Right atrium auricular region (tissue), 2 donors: ENCODE measurements around the gene TRIO. TPM values are rescaled to one million over a fixed set of nuclear protein-coding genes. Genes with fewer than 3 reads are reported as not detected.

Experiments
- DNase-seq: peaks from one replicate; pipeline ENCODE4 v3.0.0-alpha.2; 2019; ENCODE audit warnings: low spot score
- H3K27ac ChIP-seq, 2 donors: fragments of 200-600 bp; sonication (generic); 1 replicate in 1 of 2; 2 replicates in 1 of 2; pipeline ENCODE4 v1.5.1; 2016 to 2019
- H3K27me3 ChIP-seq, 2 donors: fragments of 200-600 bp; sonication (generic); one replicate each; pipeline versions ENCODE4 v1.5.1 to v1.6.0; 2017 to 2019
- H3K36me3 ChIP-seq: fragments of 200-600 bp; sonication (generic); one replicate; pipeline ENCODE4 v1.5.1; 2016
- H3K4me1 ChIP-seq, 2 donors: fragments of 200-600 bp; sonication (generic); one replicate each; pipeline versions ENCODE4 v1.5.1 to v1.6.0; 2017 to 2019
- H3K4me3 ChIP-seq, 2 donors: fragments of 200-600 bp; sonication (generic); 1 replicate in 1 of 2; 2 replicates in 1 of 2; pipeline ENCODE4 v1.5.1; 2017 to 2019; ENCODE audit warnings: mild to moderate bottlenecking in 1 of 2, moderate library complexity in 1 of 2
- H3K9me3 ChIP-seq, 2 donors: fragments of 200-600 bp; sonication (generic); one replicate each; pipeline ENCODE4 v1.5.1; 2019
- total RNA-seq, 2 donors: library from RNA; depleted of rRNA; stranded (reverse); fragments of >200 nt; gene quantifications; one replicate each; pipeline ENCODE4 v1.1.0, GENCODE V29; 2016
- TF ChIP-seq, protein P1 (sequence below), 2 donors: fragments of 200-600 bp; sonication (generic); IDR thresholded peaks; one replicate each; pipeline ENCODE4 v1.5.1; 2019; ENCODE audit warnings: antibody characterized with exemption in 2 of 2

TRIO gene
- total RNA-seq, 2 donors from 2014 or later = 51.6 to 67.0 TPM

DNA sequence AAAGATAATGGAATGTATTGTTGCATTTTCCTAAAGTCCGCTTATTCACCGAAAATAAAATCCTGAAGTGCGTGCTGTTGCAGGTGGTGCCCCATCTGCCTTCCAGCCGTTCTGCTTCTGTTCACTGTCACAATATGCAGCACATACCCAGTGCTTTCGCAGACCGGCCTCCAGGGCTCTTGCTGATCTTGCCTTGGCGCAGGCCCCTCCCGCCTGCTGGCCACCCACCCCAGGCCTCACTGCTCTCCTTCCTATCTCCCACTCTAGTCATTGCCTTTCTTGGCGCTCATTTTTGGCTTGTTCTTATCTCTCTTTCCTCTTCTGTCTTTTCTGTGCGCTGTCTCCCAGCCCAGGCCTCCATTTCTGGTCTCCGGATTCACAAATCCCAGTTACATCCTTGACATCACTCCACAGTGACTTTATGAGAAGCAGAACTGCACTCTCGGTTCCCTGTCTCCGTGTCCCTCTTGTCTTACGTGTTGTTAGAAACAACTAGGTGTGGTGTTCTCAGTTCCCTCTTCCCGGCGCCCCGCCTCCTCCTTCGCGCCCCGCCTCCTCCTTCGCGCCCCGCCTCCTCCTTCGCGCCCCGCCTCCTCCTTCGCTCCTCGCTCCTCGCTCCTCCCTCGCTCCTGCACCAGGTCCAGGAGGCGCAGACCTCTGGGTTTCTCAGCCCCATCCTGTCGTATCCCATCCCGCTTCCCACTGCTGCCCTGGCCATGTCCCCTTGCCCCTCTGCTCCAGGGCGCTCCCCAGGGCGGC is 236.8 kb downstream of the TRIO start:
- Histone ChIP-seq H3K4me3 (no peak overlapping the region), H3K27me3 (no peaks in the 10 kb centered on the region), H3K27ac (no peak overlapping the region), H3K36me3 (peaks cover 87% of the 10 kb centered on the region), H3K4me1 (no peaks in the 10 kb centered on the region), H3K9me3 (no peaks in the 10 kb centered on the region)
- TF ChIP-seq, protein P1, sequence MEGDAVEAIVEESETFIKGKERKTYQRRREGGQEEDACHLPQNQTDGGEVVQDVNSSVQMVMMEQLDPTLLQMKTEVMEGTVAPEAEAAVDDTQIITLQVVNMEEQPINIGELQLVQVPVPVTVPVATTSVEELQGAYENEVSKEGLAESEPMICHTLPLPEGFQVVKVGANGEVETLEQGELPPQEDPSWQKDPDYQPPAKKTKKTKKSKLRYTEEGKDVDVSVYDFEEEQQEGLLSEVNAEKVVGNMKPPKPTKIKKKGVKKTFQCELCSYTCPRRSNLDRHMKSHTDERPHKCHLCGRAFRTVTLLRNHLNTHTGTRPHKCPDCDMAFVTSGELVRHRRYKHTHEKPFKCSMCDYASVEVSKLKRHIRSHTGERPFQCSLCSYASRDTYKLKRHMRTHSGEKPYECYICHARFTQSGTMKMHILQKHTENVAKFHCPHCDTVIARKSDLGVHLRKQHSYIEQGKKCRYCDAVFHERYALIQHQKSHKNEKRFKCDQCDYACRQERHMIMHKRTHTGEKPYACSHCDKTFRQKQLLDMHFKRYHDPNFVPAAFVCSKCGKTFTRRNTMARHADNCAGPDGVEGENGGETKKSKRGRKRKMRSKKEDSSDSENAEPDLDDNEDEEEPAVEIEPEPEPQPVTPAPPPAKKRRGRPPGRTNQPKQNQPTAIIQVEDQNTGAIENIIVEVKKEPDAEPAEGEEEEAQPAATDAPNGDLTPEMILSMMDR (IDR thresholded peaks at IDR 0.05) = no peak
- no peak for DNase-seq

DNA sequence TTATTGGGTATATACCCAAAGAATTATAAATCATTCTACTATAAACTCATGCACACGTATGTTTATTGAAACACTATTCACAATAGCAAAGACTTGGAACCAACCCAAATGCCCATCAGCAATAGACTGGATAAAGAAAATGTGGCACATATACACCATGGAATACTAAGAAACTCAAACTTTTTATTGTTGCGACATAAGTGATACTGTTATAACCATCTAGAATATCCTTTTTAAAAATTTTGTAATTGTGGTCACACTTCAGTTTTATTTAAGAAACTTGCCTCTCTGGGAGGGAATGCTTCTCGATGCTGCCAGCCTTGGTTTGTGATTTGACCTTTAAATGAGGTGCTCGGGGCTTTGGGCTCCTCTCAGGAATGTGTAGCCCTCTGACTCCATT is 237.6 kb downstream of the TRIO start:
- H3K4me1 ChIP-seq = no peaks in the 10 kb centered on the region
- H3K4me3 ChIP-seq = no peak overlapping the region
- TF ChIP-seq, protein P1 (IDR thresholded peaks at IDR 0.05) = no peak
- no peaks in the 10 kb centered on the region for H3K27me3 ChIP-seq
- no peaks in the 10 kb centered on the region for H3K9me3 ChIP-seq
- no peak for DNase-seq
- no peak overlapping the region for H3K27ac ChIP-seq
- H3K36me3 ChIP-seq = peaks cover 84% of the 10 kb centered on the region

DNA sequence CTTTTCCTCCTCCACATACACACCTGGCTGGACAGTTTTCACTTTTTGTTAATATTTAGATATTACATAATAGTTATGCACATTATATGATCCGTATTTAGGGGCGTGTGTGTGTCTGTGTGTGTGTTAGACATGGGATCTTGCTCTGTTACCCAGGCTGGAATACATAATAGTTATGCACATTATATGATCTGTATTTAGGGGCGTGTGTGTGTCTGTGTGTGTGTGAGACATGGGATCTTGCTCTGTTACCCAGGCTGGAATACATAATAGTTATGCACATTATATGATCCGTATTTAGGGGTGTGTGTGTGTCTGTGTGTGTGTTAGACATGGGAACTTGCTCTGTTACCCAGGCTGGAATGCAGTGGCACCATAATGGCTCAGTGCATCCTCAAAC is 239.5 kb downstream of the TRIO start:
- Histone ChIP-seq H3K9me3 (no peaks in the 10 kb centered on the region), H3K4me1 (no peaks in the 10 kb centered on the region), H3K4me3 (no peak overlapping the region), H3K36me3 (peaks cover 80% of the 10 kb centered on the region), H3K27ac (no peak overlapping the region), H3K27me3 (no peaks in the 10 kb centered on the region)
- TF ChIP-seq, protein P1 (IDR thresholded peaks at IDR 0.05) = no peak
- no peak for DNase-seq

DNA sequence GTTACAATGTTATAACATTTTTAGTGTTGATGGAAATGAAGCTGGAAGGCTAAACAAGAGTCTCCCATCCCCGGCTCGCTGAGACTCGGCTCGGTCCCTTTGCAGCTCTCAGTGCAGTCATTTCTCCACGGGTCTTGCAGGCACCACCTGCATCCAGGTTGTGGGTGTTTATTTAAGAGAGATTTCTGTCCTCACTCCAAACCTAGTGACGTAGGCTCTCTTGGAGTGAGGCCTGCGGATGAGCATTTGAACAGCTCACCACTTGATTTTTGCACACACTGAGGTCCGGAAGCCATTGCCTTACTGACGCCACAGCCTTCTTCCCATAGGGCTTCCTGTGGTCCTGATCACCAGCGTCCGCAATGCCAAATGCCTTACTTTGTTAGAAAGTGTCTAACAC is 240.8 kb downstream of the TRIO start:
- Histone ChIP-seq H3K27me3 (no peaks in the 10 kb centered on the region), H3K4me1 (no peaks in the 10 kb centered on the region), H3K27ac (no peak overlapping the region), H3K4me3 (no peak overlapping the region), H3K36me3 (peaks cover 81% of the 10 kb centered on the region), H3K9me3 (no peaks in the 10 kb centered on the region)
- no peak for DNase-seq
- TF ChIP-seq, protein P1 (IDR thresholded peaks at IDR 0.05) = no peak

DNA sequence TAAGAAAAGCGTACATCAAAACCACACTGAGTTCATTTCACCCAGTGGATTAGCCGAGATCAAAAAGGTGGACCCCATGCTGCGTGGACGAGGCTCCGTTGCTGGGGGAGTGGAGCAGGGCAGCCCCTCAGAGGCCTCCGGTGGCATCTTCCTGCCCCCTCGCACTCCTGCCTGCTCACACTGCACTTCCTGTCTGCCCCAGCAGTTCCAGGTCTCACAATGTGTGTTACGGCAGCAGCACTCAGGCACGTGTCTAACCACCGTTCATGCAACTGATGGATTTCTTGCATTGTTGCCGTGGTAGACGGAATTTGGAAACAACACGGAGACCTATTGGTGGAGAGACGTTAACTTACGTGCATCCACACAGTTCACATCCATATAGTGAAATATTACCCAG is 241.9 kb downstream of the TRIO start:
- TF ChIP-seq, protein P1 (IDR thresholded peaks at IDR 0.05) = no peak
- Histone ChIP-seq H3K4me3 (no peak overlapping the region), H3K27ac (no peak overlapping the region), H3K4me1 (no peaks in the 10 kb centered on the region), H3K36me3 (peaks cover 81% of the 10 kb centered on the region), H3K9me3 (no peaks in the 10 kb centered on the region), H3K27me3 (no peaks in the 10 kb centered on the region)
- DNase-seq = no peak
